Caki2 (cell line): ENCODE measurements around the gene SPIB. TPM values are rescaled to one million over a fixed set of nuclear protein-coding genes. Genes with fewer than 3 reads are reported as not detected.

ENCODE experiments used
- DNase-seq: peaks from one replicate; pipeline ENCODE4 v3.0.0-alpha.2; 2015; ENCODE audit warnings: low read depth
- in situ Hi-C: cut with HindIII; loops from 2 replicates; pipeline ENCODE4 v1.10.0; 2016; ENCODE audit warnings: low sequenced_read_pairs, low pct_unique_long_range_greater_than_20kb, mixed read lengths
- total RNA-seq: library from RNA; depleted of rRNA; stranded (reverse); fragments of >200 nt; shearing (Covaris generic); gene quantifications from 2 replicates; pipeline ENCODE4 v1.2.3, GENCODE V29; 2014; ENCODE audit warnings: low replicate concordance; rRNA removed

SPIB gene
- total RNA-seq, 1 experiment from 2014 or later = not detected

GRCh38 chr19:50477751-50478515 lies 59.2 kb downstream of the SPIB start:
- in situ Hi-C loops = no loop called here
- no peak for DNase-seq

DNA sequence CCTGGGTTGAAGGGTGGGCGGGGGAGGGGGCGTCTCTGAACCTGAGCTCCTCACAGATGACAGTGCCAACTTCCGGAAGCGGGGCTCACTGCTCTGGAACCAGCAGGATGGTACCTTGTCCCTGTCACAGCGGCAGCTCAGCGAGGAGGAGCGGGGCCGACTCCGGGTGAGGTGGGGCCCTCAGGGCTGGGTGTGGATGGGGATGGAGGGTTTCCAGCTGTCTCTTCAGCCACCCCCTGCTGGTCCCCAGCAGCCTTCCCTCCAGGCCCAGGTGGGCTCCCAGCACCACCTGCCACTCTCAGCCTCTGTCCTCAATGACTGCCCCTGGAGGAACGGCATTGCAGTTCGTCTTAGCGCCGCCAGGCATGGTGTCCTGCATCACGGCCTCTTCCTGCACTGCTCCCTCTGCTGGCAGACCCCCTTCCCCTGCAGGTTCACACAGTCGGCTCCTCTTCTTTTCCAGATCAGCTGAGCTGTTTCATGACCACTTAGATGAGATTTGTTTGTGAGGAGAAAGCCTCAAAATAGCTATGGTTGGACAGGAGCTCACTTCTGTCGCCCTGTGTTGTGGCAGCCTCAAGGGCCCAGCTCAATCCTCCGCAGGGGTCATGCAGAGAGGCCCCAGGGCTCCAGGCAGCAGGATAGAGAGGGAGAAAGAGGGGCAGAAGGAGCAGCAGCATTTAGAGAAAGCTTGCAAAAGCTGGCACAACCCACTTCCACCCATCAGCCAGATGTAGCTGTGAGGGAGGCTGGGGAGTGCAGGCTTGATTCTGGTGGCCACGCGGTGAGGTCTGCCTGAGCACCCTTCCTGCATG lies 60.4 kb downstream of the SPIB start:
- no peak for DNase-seq
- in situ Hi-C loops = no loop called here

DNA sequence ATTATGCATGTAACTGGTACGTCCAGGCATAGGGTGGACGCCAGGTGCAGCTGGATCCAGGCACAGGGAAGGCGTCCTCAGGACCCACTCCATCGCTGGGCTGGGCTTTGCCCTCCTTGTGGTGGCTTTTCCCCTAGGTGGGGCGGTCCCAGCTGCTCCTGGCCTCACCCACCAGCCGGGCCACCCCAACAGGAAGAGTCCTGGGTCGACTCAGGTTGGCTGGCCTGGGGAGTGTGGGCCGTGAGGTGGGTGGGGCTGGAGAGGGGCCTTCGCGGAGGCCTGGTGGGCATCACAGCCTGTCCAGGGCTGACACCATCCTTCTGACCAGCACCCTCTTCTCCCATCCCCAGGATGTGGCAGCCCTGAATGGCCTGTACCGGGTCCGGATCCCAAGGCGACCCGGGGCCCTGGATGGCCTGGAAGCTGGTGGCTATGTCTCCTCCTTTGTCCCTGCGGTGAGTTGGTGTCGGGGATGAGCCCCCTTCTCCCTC lies 61.1 kb downstream of the SPIB start:
- DNase-seq = no peak
- in situ Hi-C loops = no loop called here

DNA sequence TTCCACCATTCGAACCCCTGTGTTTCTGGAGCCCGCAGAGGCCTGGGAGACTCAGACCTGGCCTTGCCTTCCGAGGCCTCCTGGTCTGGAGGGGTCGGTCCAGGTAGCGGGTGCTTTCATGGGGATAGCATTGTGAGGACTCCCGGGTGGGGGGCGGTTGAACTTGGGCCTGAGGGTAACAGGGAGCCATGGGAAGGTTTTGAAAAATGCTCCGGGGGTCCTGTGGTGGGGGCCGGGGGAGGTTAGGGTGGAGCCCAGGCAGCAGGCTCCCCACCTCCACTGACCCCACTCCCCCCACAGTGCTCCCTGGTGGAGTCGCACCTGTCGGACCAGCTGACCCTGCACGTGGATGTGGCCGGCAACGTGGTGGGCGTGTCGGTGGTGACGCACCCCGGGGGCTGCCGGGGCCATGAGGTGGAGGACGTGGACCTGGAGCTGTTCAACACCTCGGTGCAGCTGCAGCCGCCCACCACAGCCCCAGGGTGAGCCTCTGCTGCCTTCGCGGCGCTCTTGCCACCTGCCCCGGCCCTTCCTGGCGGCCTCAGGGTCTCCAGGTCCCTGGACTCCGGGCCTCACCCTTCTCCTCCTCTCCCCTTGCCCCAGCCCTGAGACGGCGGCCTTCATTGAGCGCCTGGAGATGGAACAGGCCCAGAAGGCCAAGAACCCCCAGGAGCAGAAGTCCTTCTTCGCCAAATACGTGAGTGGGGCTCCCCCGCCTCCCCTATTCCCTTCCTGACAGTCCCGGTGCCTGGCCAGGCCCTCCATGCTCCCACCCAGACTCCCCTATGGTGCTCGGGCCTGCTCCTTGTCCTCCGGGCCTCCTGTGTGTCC lies 61.8 kb downstream of the SPIB start:
- DNase-seq = no peak
- in situ Hi-C loops = no loop called here

Other genes starting within 250 kb of the SPIB start
- 19.6 and 21.7 TPM in 2 replicates for gene MYH14, start 215.3 kb upstream of the SPIB start, total RNA-seq
- gene KCNC3, start 89.6 kb upstream of the SPIB start, total RNA-seq = 0.49 and 0.74 TPM in 2 replicates
- 0.61 TPM in 1 of 2 replicates, not detected in the other for gene NAPSA, start 53.3 kb upstream of the SPIB start, total RNA-seq
- gene NR1H2, start 42.5 kb upstream of the SPIB start, total RNA-seq = 151 and 189 TPM in 2 replicates
- gene POLD1, start 34.6 kb upstream of the SPIB start, total RNA-seq = 122 and 176 TPM in 2 replicates
- gene MYBPC2, start 14.0 kb downstream of the SPIB start, total RNA-seq = not detected in 2 replicates
- gene EMC10, start 57.6 kb downstream of the SPIB start, total RNA-seq = 152 and 192 TPM in 2 replicates
- gene GARIN5A, start 57.9 kb downstream of the SPIB start, total RNA-seq = 0.43 TPM in 1 of 2 replicates, not detected in the other
- 34.4 and 59.0 TPM in 2 replicates for gene JOSD2, start 92.3 kb downstream of the SPIB start, total RNA-seq
- gene ASPDH, start 95.0 kb downstream of the SPIB start, total RNA-seq = not detected in 2 replicates
- gene LRRC4B, start 149.5 kb downstream of the SPIB start, total RNA-seq = 5.0 and 8.7 TPM in 2 replicates
- gene SYT3, start 220.9 kb downstream of the SPIB start, total RNA-seq = 0.14 and 0.26 TPM in 2 replicates
- 13.5 and 20.4 TPM in 2 replicates for gene C19orf81, start 230.5 kb downstream of the SPIB start, total RNA-seq